ENCODE measurements around the gene ZNF768. TPM values are rescaled to one million over a fixed set of nuclear protein-coding genes. Genes with fewer than 3 reads are reported as not detected.

ZNF768 gene
- total and polyA plus RNA-seq, 2 of the 13 experiments (the other 11 are each of a cell fraction or from before 2014, with no cell fraction given) = 26.7 to 34.4 TPM

DNA sequence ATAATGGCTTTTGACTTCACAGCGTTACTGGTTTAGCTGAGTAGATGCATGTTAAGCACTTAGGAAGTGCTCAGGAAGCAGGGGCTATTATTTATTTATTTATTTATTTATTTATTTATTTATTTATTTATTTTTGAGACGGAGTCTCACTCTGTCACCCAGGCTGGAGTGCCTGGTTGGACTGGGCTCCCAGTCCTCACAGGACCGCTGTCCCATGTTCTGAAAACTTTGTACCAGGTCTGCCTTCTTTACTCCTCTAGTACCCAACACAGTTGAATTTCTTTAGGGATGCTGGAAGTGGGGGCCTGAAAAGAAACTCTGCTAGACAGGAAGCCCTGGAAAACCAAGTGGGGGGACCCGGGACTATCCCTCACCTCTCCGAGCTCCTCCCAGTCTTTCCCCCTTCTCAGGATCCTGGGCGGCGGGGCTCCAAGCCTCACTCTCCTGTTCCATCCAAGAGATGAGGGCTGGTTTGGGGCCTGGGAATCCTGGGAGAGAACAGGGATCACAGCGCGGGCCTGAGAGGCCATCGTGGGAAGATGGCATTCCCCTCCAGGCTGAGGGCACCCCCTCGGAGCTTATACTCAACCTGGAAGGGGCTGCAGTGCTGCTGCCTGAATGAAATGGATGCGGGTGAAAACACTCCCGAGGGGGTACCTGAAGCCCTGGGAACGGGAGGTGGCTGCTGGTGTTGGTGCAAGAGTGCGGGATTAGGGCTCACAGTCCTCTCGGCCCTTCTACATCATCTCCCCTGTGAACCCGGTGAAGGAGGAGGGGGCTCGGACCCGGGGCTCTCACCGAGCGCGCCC is 44.5 kb upstream of the ZNF768 start (continued):
- TF ChIP-seq, protein P1, sequence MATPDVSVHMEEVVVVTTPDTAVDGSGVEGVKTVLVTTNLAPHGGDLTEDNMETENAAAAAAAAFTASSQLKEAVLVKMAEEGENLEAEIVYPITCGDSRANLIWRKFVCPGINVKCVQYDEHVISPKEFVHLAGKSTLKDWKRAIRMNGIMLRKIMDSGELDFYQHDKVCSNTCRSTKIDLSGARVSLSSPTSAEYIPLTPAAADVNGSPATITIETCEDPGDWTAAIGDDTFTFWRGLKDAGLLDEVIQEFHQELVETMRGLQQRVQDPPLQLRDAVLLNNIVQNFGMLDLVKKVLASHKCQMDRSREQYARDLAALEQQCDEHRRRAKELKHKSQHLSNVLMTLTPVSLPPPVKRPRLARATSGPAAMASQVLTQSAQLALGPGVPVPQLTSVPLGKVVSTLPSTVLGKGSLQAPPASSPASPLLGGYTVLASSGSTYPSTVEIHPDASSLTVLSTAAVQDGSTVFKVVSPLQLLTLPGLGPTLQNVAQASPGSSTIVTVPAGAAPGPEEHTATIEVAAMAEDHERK (CRISPR knock-in tag; IDR thresholded peaks at IDR 0.05; ENCODE audit: low read depth) = 0 out of 2 replicates have a peak, but pooled peaks have one; percentile 7
- TF ChIP-seq SMAD3 (CRISPR knock-in tag; IDR thresholded peaks at IDR 0.05) = no peak
- peak; percentile 51; the same call in 1 of the 2 replicates for TF ChIP-seq ZNF501 (CRISPR knock-in tag; IDR thresholded peaks at IDR 0.05)
- TF ChIP-seq ZNF263 (CRISPR knock-in tag; IDR thresholded peaks at IDR 0.05) = peak; percentile 32; the same call in 1 of the 2 replicates
- TF ChIP-seq ZFP90 (CRISPR knock-in tag; IDR thresholded peaks at IDR 0.05; ENCODE audit: borderline replicate concordance) = peak; percentile 57; the same call in 1 of the 2 replicates
- no peak for TF ChIP-seq REPIN1 (CRISPR knock-in tag; IDR thresholded peaks at IDR 0.05; ENCODE audit: borderline replicate concordance, low read depth)
- TF ChIP-seq ZFP36L1 (CRISPR knock-in tag; IDR thresholded peaks at IDR 0.05) = peak; percentile 6; the same call in 1 of the 2 replicates
- TF ChIP-seq, protein P2, sequence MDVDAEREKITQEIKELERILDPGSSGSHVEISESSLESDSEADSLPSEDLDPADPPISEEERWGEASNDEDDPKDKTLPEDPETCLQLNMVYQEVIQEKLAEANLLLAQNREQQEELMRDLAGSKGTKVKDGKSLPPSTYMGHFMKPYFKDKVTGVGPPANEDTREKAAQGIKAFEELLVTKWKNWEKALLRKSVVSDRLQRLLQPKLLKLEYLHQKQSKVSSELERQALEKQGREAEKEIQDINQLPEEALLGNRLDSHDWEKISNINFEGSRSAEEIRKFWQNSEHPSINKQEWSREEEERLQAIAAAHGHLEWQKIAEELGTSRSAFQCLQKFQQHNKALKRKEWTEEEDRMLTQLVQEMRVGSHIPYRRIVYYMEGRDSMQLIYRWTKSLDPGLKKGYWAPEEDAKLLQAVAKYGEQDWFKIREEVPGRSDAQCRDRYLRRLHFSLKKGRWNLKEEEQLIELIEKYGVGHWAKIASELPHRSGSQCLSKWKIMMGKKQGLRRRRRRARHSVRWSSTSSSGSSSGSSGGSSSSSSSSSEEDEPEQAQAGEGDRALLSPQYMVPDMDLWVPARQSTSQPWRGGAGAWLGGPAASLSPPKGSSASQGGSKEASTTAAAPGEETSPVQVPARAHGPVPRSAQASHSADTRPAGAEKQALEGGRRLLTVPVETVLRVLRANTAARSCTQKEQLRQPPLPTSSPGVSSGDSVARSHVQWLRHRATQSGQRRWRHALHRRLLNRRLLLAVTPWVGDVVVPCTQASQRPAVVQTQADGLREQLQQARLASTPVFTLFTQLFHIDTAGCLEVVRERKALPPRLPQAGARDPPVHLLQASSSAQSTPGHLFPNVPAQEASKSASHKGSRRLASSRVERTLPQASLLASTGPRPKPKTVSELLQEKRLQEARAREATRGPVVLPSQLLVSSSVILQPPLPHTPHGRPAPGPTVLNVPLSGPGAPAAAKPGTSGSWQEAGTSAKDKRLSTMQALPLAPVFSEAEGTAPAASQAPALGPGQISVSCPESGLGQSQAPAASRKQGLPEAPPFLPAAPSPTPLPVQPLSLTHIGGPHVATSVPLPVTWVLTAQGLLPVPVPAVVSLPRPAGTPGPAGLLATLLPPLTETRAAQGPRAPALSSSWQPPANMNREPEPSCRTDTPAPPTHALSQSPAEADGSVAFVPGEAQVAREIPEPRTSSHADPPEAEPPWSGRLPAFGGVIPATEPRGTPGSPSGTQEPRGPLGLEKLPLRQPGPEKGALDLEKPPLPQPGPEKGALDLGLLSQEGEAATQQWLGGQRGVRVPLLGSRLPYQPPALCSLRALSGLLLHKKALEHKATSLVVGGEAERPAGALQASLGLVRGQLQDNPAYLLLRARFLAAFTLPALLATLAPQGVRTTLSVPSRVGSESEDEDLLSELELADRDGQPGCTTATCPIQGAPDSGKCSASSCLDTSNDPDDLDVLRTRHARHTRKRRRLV (CRISPR knock-in tag; IDR thresholded peaks at IDR 0.05) = 0 out of 2 replicates have a peak, but pooled peaks have one; percentile 35
- TF ChIP-seq, protein P3, sequence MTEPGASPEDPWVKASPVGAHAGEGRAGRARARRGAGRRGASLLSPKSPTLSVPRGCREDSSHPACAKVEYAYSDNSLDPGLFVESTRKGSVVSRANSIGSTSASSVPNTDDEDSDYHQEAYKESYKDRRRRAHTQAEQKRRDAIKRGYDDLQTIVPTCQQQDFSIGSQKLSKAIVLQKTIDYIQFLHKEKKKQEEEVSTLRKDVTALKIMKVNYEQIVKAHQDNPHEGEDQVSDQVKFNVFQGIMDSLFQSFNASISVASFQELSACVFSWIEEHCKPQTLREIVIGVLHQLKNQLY (CRISPR knock-in tag; IDR thresholded peaks at IDR 0.05) = no peak
- 0 out of 2 replicates have a peak, but pooled peaks have one; percentile 32 for TF ChIP-seq ZNF577 (CRISPR knock-in tag; IDR thresholded peaks at IDR 0.05; ENCODE audit: borderline replicate concordance, low read depth)
- TF ChIP-seq ZKSCAN1 (IDR thresholded peaks at IDR 0.05; ENCODE audit: low read length) = no peak
- no peak for TF ChIP-seq ZNF772 (CRISPR knock-in tag; IDR thresholded peaks at IDR 0.05)
- TF ChIP-seq ATF7-NPFF (CRISPR knock-in tag; IDR thresholded peaks at IDR 0.05; ENCODE audit: low read depth) = 0 out of 2 replicates have a peak, but pooled peaks have one; percentile 71
- no peak for TF ChIP-seq ZNF12 (CRISPR knock-in tag; IDR thresholded peaks at IDR 0.05)
- TF ChIP-seq ZNF235 (CRISPR knock-in tag; IDR thresholded peaks at IDR 0.05; ENCODE audit: borderline replicate concordance) = no peak
- peak; percentile 30; the same call in 1 of the 2 replicates for TF ChIP-seq ZNF317 (CRISPR knock-in tag; IDR thresholded peaks at IDR 0.05)
- TF ChIP-seq ZNF441 (CRISPR knock-in tag; IDR thresholded peaks at IDR 0.05; ENCODE audit: borderline replicate concordance) = peak; percentile 23; the same call in 1 of the 2 replicates
- TF ChIP-seq ZNF143 (CRISPR knock-in tag; IDR thresholded peaks at IDR 0.05) = 0 out of 2 replicates have a peak, but pooled peaks have one; percentile 13
- TF ChIP-seq SUZ12 (IDR thresholded peaks at IDR 0.05; ENCODE audit: low read depth, low read length) = no peak
- TF ChIP-seq, protein P4, sequence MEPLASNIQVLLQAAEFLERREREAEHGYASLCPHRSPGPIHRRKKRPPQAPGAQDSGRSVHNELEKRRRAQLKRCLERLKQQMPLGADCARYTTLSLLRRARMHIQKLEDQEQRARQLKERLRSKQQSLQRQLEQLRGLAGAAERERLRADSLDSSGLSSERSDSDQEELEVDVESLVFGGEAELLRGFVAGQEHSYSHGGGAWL (CRISPR knock-in tag; IDR thresholded peaks at IDR 0.05) = no peak

All from HepG2 (cell line).